Activated naive CD4-positive, alpha-beta T cell treated with Interleukin-2 at 50 U/mL for 16 hours (primary cell): ENCODE results near the gene CCDC149.

Experiments
- DNase-seq: peaks from one replicate; pipeline ENCODE4 v3.0.0-alpha.2; 2020

Gene CCDC149

DNA sequence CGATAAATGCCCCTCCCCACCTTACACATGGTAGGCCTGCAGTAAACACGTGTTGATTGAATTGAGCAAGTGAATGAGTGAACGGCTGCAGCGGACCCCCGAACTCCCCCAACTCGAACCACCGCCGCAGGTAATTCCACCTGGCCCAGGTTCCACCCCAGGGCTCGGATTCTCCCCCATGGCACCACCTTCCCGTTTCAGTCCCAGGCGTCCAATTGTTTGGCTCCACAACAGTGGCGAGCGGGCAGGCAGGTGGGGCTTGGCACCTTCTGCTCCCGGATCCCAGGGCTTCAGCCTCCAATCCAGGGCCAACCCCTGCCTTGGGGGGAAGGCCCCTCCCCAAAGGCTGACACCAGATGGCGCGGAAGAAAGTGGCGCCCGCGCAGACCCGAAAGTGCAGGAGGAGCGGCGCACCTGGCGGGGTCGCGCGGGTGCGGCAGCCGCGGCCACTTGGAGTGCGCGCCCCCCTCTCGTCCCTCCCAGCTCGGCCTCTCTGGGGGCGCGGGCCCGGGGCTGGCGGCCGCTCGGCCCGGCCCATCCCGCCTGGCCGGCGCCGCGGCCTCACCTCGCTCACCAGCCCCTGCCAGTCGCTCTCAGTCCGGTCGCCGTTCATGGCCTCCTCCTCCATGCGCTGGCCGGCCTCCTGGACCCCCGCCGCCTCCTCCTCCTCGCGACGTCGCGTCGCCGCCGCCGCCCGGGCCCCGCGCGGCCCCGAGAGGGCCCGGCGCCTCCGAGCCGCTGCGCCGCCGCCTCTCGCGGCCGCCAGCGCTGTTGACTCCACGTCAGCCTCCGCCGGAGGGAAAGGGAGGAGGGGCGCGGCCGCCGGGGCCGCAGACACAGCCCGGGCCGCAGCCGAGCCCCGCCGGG is at the start of gene CCDC149:
TSS of gene CCDC149 (minus strand) at position 791 of the 867 bp plus-strand sequence. CDS start at position 613, 178 bp downstream.
- no peak for DNase-seq

DNA sequence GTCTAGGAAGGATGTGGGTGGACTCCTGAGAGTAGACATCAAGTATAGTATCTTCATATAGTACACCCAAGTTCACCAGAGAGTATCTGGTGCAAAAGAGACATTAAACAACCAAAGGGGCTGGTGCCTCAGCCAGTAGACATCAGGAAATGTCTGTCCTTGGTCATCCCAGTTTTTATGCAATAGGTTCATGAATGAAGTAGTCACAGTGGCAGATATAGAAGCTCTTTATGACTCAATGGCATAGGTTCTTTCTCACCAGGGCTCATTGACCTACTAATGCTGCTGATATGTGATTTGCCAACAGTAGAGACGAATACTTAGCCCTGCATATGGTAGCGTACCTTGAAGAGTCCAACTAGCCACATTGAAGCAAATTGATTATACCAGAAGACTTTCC is 45.0 kb upstream of the CCDC149 start:
- DNase-seq: no peak

DNA sequence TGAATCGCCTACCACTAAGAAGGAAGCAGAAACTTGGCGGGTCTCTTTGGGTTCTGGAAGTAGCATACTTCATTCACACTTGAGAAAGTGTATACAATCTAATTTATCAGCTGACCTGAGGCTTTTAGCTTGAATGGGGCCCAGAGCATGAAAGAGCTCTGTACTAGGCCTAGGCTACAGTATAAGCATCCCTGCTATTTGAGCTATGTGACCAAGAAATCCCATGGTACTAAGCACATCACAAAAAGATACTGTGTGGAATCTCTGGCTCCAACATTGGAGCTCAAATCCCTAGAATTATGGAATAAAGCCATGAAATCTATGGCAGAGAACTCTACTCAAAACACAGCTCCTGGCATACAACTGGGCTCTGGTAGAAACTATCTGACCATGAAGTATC is 43.9 kb upstream of the CCDC149 start:
- DNase-seq: no peak

DNA sequence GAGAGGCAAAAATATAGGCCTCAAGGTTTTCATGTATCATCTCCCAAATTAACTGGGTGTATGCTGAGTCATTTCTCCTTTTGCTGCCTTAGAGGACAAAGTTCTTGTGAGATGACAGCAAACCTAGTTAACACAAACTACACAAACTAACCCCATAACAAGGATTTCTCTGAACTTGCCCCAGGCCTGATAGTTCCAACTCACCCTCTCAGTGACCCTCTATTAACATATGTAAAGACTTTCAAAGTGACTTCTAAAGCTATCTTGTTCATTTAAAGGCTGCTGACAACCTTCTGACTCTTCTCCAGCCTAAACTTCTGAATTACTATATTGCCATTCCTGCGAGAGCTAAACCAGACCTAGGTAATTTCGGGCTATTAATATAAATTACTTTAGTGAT is 43.2 kb upstream of the CCDC149 start:
- no peak for DNase-seq

DNA sequence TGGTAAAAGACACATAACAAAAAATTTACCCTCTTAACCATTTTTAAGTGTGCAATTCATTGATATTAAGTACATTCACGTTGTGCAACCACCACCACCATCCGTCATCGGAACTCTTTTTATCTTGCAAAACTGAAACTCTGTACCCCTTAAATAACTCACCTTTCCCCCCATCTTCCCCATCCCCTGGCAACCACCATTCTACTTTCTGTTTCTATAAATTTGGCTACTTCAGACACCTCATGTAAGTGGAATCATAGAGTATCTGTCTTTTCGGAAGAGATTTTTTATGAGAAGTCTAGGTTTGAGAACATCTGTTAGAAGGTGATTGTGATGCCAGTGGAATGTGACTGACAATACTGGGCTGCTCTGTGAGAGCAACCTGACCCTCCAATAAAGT is 39.8 kb upstream of the CCDC149 start:
- no peak for DNase-seq

DNA sequence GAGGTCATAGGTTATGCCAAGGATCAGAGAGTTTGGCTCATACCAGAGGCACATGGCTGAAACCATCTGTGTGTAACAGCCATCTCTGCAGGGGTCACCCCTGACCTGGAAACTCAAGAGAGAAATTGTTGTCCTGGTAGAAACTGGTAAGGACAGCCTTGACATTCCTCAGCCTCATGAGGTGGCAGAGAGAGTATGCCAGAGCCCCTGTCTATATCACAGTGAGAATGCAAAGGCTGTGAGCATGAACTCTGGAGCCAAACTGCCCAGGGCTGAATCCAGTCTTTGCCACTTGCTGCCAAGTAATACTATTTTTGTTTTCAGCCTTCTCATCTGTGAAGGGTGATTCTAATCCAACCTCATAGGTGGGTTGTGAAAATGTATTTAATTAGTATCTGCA is 37.1 kb upstream of the CCDC149 start:
- no peak for DNase-seq

DNA sequence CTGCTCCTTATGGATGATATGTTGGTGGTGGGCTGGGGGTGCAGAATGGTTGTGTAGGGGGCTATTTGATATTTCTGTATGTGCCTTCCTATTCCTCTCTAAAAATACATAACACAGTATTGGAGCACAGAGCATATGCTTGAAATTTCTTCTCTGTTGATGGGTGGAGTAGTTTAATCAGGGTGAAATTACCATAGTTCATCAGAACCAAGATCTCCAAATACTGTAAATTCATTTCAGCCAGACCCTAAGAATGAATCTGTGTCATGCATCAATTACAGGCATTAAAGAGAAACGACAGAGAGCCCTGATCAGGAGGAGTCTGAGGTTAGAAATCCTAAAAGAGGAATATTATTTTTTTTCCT is 25.1 kb upstream of the CCDC149 start:
- DNase-seq: no peak

DNA sequence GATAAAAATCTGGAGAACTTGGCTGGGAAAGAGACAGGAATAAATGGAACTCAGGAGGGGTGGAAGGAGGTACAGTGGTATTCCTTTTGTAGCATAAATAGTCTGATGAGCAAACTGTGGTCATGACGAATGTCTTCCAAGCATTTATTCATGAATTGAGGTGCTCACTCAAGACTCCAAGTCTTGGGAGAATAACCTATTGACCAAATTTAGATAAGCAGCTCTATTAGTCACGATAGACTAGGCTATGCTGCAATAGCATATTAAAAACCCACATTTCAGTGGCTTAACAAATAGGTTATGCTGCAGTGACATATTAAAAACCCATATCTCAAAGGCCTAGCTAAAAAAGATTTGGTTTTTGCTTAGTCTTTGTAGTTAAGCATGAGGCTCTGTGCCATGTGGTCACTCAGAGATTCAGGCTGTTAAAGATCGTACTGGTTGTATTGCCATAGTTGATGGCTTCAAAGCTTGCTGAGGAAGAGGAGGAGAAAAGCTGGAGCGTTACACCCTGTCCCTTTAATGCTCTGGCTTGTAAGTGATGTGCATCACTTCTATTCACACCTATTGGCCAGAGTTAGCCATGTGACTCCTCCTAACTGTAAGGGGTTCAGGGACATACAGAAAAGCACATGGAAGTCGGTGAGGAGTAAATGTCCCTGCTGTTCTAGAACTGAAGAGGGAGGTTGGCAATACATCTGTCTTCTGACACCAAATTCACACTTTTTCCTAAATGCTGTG is 24.5 kb upstream of the CCDC149 start:
- DNase-seq: no peak

DNA sequence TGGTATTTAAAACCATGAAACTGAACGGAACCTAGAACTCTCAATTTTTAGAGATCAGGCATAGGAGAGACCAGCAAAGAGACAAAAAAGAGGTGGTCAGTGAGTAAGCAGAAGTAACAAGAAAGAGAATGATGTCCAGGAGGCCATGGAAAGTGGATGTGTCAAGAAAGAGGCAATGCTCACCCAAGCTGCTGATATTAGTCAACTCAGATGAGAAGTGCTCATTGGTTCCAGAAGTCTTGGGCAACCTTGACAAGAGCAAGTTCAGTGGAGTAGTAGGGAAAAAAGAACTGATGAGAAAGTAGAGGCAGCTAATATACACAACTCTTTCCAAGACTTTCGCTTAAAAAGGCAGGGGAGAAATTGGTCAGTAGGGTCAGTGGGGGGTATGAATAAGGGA is 23.0 kb upstream of the CCDC149 start:
- DNase-seq: no peak

DNA sequence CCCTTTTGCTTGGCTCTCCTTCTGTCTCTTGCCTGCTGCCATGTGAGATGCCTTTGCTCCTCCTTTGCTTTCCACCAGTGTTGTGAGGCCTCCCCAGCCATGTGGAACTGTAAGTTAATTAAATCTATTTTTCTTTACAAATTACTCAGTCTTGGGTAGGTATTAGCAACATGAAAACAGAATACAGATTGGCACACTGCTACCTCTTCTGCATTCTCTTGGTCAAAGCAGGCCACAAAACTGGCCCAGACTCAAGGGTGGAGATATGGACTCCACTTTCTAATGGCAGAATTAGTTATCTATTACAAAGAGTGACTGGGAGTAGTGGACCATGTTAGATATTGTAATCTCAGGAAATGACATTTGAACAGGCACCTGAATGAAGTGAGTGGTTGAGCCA is 21.5 kb upstream of the CCDC149 start:
- DNase-seq: no peak

DNA sequence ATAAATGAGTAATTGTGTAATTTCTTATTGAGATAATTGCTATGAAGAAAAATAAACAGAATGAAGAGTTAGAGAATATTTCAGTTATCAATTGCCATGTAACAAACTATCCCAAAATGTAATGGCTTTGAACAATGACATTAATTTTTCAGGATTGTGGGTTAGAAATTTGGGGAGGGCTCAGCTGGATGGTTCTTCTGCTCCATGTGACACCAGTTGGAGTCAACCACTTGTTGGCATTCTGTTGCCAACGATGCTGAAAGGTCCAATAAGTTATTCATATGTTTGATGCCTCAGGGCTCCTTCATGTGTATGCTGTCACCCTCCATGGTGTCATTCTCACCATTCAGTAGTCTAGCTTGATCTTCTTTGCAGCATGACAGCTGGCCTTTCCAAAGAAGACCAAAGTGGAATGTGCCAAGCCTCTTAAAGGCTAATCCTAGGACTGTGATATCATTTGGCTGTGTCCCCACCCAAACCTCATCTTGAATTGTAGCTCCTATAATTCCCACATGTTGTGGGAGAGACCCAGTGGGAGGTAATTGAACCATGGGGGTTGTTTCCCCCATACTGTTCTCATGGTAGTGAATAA is 20.9 kb upstream of the CCDC149 start:
- DNase-seq: no peak

DNA sequence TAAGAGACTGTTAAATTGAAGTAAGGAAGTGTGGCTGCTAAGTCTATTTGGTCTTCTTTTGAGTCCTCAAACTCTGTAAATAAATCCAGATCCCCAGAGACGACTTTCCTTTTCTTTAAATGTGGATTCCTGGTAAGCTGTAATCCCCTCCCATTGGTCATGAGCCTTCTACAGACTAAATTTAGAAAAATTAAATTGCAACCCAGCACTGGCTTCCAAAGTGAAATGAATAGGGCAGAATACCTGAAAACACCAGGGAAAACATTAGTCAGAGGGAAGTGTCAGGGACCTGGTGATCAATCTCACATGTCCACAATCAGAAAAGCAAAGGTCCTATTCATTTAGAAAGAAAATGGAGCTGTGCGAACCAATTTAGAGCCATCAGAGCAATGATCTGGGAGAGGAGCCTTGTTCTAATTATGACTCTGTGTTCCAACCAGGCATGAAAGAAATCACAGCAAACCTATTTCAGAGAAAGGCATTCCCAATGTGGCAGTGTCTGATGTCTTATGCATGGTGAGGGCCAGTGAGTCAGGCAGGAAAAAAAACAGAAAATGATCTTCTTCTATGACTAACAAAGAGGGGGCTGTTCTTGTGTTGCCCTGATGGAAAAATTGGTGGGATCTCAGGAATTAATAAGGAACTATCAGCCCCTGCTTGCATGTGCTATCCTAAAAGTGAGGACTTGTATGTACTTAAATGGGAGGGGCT is 19.8 kb upstream of the CCDC149 start:
- DNase-seq: no peak

DNA sequence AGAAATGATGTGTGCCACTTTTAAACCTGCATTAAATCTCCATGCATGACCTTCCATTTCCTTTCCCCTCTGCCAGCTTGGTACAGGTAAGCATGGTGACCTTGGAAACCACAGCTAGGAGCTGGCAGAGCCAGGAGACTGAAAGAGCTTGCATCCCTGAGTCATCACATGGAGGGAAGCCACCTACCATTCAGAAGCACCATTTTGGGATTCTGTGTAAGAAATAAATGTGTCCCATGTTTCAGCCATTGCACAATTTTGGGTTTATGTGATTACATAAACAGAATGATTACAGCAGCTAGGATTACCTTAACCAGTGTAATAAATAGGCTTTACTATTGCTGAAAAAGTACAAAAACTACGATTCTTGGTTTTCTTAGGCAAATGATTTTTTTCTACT is 17.3 kb upstream of the CCDC149 start:
- DNase-seq: no peak

DNA sequence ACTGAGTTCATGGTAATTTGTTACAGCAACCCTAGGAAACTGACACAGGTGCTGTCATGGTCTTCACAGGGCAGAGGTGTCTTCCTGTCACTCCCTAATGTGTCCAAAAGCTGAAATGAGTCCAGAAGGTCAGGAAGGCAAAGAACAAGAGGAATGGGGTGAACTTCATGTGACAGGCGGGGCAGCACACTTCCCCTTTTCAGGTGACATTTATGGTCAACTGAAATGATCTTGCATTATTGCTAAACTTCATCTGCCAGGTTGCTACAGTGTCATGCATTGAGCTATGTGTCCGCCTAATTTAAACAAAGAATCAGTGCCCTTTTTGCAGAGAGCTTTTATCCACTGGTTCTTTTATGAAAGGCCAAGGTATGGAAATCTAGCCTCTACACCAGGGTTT is 15.9 kb upstream of the CCDC149 start:
- no peak for DNase-seq

DNA sequence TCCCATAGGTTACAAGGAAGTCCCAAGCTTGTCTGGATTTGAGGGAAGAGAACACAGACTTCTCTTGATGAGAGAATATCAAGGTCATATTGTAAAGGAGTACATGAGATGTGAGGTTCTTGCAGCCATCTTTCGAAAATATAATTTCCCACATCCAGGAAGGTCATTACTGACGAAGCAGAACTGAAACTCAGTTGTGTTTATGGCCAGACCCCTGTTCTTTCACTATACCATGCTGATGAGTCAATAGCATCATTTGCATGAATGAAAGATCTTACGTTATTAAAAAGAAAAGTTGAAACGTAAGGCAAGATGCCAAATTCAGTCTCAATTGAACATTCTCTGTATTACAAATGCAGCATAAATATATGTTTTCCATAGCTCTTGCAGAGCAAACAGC is 14.2 kb upstream of the CCDC149 start:
- no peak for DNase-seq

DNA sequence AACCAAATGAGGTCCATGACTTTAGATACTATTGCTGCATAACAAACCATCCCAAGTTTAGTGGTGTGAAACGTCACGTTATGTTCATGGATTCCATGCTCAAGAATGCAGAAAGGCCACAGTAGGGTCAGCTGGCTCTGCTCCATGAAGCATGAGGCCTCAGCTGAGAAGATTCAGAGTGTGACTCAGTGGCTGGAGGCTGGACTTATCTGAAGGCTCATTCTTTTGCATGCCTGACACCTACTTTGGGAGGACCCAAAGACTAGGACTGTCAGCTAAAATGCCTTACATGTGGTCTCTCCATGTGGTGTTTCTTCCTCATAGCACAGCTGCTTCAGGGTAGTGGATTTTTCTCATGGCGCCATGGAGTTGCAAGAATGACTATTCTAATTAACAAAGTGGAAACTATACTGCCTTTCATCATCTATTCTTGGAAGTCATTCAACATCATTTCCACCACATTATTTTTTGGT is 11.5 kb upstream of the CCDC149 start:
- no peak for DNase-seq

DNA sequence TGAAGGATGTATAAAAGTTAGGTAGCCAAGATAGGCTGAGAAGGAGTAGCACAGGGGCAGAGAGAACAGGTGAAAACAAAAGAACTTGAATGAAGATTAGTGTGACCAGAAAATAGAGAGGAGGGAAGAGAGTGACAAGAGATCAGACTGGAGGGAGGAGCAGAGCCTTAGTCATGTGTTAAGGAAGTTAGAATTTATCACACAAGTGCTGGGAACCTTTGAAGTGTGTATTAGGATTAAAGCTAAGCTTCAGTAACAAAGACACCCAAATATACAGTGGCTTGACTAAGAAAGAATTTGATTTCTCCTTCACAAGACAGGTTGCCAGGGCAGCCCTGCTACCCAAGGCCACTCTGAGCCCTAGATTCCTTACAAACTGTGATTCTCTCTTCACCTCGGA is 10.7 kb upstream of the CCDC149 start:
- DNase-seq: no peak

DNA sequence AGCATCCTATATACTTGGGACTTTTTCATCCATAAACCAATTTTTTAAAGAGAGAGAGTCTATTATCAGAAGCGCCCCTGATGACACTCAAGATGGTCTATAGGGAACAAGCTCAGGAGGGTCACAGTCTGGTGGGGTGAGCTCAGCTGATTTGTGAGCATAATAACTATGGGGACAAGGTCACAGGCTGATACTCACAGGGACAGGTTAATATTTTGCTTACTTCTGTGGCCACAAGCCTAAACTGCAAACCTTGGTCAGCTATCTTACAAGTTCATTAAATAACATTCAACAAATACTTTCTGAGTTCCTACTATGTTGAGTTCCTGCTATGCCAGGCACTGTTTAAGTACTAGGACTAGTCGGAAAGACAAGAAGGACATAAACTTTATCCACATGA is 10.2 kb upstream of the CCDC149 start:
- DNase-seq: no peak

DNA sequence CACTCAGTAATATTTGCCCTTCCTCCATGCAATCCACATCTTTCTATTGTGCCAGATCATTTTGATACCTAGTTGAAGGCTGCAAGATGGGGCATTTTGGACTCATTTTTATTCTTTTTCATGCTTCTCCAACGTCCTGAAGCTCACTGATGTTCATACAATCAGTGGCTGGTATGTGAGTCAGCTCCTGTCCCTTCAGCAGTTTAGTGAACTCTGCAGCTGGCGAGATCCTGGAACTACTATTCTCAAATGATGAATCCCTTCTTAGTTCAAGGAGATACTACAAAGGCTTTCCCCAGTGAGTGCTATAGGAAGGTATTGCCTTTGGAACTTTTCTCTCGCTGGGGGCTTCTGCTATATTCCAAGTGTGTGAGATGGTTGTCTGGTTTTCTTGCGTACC is 9.6 kb upstream of the CCDC149 start:
- DNase-seq: no peak

DNA sequence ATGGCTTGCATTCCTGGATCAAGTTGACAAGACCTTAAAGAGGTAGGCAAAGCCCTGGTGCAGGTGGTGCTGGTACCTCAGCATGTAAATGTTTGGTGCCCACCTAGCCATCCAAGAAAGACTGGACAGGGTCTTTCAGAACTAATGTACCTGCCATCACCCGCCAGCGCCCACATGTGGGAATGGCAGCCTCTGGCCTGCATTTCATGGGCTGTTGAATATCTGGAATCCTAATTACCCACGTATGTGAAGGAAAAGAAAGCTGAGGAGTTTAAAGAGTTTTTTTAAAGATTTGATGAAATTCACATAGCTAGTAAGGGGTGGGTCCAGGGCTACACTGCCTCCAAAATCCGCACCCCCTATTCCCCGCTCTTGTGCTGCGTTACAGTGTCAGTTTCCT is 8.6 kb upstream of the CCDC149 start:
- DNase-seq: no peak

DNA sequence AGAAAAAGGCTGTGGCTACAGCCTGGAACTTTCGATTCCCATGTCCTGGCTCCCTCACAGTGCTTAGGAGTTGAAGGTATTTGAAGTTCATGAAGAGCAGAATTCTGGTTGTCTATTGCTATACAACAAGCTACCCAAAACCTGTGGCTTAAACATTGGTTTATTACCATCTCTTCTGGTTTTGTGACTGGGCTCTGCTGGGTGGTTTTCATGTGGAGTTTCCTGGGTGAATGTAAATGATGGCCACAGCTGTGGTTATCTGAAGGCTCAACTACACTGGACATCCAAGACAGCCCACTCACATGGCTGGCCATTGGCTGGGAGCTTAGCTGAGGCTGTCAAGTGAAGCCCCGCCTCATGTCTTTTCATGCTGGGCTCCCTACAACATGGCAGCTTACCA is 7.2 kb upstream of the CCDC149 start:
- no peak for DNase-seq

DNA sequence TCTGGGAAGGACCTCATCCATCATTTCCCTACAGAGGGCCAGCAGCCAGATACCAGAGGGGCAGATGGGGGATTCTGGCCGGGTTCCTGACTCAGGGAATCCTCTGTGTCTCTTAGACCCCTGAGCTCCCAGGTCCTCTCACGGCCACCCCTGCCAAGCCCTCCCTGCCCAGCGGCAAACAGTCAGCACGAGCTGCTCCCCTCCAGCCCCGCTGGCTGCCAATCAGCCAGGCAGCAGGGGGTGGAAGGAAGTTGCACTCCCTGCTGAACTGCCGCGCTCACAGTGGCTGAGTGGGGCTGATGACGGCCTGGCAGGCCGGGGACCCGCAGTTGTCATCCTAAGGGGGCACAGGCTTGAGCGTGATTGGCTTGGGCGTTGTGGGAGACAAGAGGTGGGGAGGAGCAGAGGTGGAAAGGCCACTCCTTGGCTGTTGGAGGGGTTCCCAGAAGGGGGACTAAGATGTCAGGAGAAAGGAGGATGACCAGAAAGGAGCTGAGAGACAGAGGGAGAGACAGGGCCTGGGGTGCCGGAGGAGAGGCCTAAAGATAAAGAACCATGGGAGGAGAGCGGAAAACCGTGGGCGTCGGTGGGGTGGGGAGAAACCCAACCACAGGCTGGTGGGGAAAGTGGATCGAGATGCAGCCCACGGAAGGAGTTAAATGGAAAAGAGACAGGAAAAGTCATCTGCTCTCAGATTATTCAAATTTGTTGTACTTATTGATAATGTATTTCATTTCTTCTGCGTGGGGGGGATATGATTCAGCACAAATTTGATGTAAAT is 4.4 kb upstream of the CCDC149 start:
- no peak for DNase-seq
